IMR-90 (cell line): ENCODE data around the gene PLA2G2C. TPM values are rescaled to one million over a fixed set of nuclear protein-coding genes. Genes with fewer than 3 reads are reported as not detected.

Source experiments
- ATAC-seq: fragments of 200-7000 bp; cut with Tn5 transposase; 2 replicates; pipeline ENCODE4 v1.9.1; 2020; ENCODE audit warnings: low read depth, mild to moderate bottlenecking, moderate library complexity
- BruUV-seq: library from RNA; stranded (reverse); fragments of 400-500 nt; replicated peaks from 2 replicates; lab custom pipeline; 2021; lab: Mats Ljungman, UMichigan
- CTCF ChIA-PET: fragments of 300-600 bp; formaldehyde crosslinking; extraction: SDS; loops from one replicate; lab custom pipeline; 2021; ENCODE audit warnings: antibody characterized with exemption; lab: Yijun Ruan, JAX
- POLR2A ChIA-PET: fragments of 300-600 bp; sonication (Branson Sonifier 250); formaldehyde crosslinking; loops from one replicate; lab custom pipeline; 2022; ENCODE audit warnings: antibody characterized with exemption; ENCODE audit not compliant: unreplicated experiment; lab: Charles Lee
- DNase-seq: peaks from one replicate; pipeline ENCODE4 v3.0.0; 2013
- H2AFZ ChIP-seq: replicated peaks from 2 replicates; pipeline ENCODE3; 2013; ENCODE audit warnings: low read length, mild to moderate bottlenecking; ENCODE audit not compliant: poor library complexity
- H2AK5ac ChIP-seq: 2 replicates; pipeline ENCODE4 v1.6.1; 2013; ENCODE audit warnings: low read depth, low read length, inconsistent platforms
- H2AK9ac ChIP-seq: replicated peaks from 2 replicates; pipeline ENCODE3; 2013; ENCODE audit warnings: mild to moderate bottlenecking, low read depth, low read length, moderate library complexity; ENCODE audit not compliant: poor library complexity
- H2BK120ac ChIP-seq: 2 replicates; pipeline ENCODE4 v1.6.1; 2013; ENCODE audit warnings: low read depth, low read length, inconsistent platforms
- H2BK15ac ChIP-seq: 3 replicates; pipeline ENCODE4 v1.6.1; 2013; ENCODE audit warnings: low read depth, low read length, inconsistent platforms
- H2BK20ac ChIP-seq: 2 replicates; pipeline ENCODE4 v1.6.1; 2013; ENCODE audit warnings: low read depth, mild to moderate bottlenecking, inconsistent platforms, low read length, moderate library complexity
- H2BK5ac ChIP-seq: 2 replicates; pipeline ENCODE4 v1.6.1; 2013; ENCODE audit warnings: mild to moderate bottlenecking, low read depth, low read length, inconsistent platforms; ENCODE audit not compliant: poor library complexity, severe bottlenecking
- H3K14ac ChIP-seq: replicated peaks from 2 replicates; pipeline ENCODE4 v1.6.1; 2013; ENCODE audit warnings: low read depth, low read length, inconsistent platforms
- H3K18ac ChIP-seq: 2 replicates; pipeline ENCODE4 v1.6.1; 2013; ENCODE audit warnings: low read depth, low read length, control low read depth
- H3K23ac ChIP-seq: 2 replicates; pipeline ENCODE4 v1.6.1; 2013; ENCODE audit warnings: low read depth, low read length, inconsistent platforms
- H3K27ac ChIP-seq: 2 replicates; pipeline ENCODE4 v1.5.1; 2013; ENCODE audit warnings: mild to moderate bottlenecking, control low read depth, low read length; ENCODE audit not compliant: insufficient read depth
- H3K27me3 ChIP-seq: 2 replicates; pipeline ENCODE4 v1.6.1; 2013; ENCODE audit warnings: low read length; ENCODE audit not compliant: control insufficient read depth, insufficient read depth
- H3K36me3 ChIP-seq: 2 replicates; pipeline ENCODE4 v1.6.1; 2013; ENCODE audit warnings: low read length, mixed read lengths; ENCODE audit not compliant: control insufficient read depth, insufficient read depth
- H3K4ac ChIP-seq: 2 replicates; pipeline ENCODE4 v1.6.1; 2013; ENCODE audit warnings: low read depth, low read length, inconsistent platforms
- H3K4me1 ChIP-seq: 2 replicates; pipeline ENCODE4 v1.6.1; 2013; ENCODE audit warnings: low read length, mixed read lengths; ENCODE audit not compliant: control insufficient read depth, insufficient read depth
- H3K4me2 ChIP-seq: 2 replicates; pipeline ENCODE4 v1.6.1; 2013; ENCODE audit warnings: low read depth, mild to moderate bottlenecking, control low read depth, low read length, moderate library complexity
- H3K4me3 ChIP-seq: 2 replicates; pipeline ENCODE4 v1.5.1; 2013; ENCODE audit warnings: low read depth, mild to moderate bottlenecking, control low read depth, low read length, moderate library complexity; ENCODE audit not compliant: insufficient read depth
- H3K56ac ChIP-seq: 2 replicates; pipeline ENCODE4 v1.6.1; 2013; ENCODE audit warnings: low read length, inconsistent platforms; ENCODE audit not compliant: insufficient read depth; ENCODE audit errors: extremely low read depth
- H3K79me1 ChIP-seq, 2 experiments: 2 replicates each; pipeline ENCODE4 v1.6.1; 2013; ENCODE audit warnings: low read length in 2 of 2, inconsistent platforms in 1 of 2, low read depth in 1 of 2
- H3K9ac ChIP-seq: 2 replicates; pipeline ENCODE4 v1.6.1; 2013; ENCODE audit warnings: low read depth, low read length, control low read depth
- H3K9me1 ChIP-seq: 2 replicates; pipeline ENCODE4 v1.6.1; 2013; ENCODE audit warnings: low read length, inconsistent platforms; ENCODE audit not compliant: insufficient read depth
- H3K9me3 ChIP-seq: 2 replicates; pipeline ENCODE4 v1.6.1; 2013; ENCODE audit warnings: low read length; ENCODE audit not compliant: control insufficient read depth, insufficient read depth
- H4K20me1 ChIP-seq: 2 replicates; pipeline ENCODE4 v1.6.1; 2013; ENCODE audit warnings: low read length, inconsistent platforms; ENCODE audit not compliant: insufficient read depth
- H4K5ac ChIP-seq: 2 replicates; pipeline ENCODE4 v1.6.1; 2013; ENCODE audit warnings: mild to moderate bottlenecking, low read depth, low read length, control low read depth
- H4K8ac ChIP-seq, 2 experiments: 2 replicates each; pipeline ENCODE4 v1.6.1; 2013; ENCODE audit warnings: low read depth in 2 of 2, low read length in 2 of 2, control low read depth in 1 of 2, inconsistent platforms in 1 of 2
- H4K91ac ChIP-seq: 2 replicates; pipeline ENCODE4 v1.6.1; 2013; ENCODE audit warnings: low read depth, low read length, inconsistent platforms; ENCODE audit not compliant: insufficient read depth
- BHLHE40 ChIP-seq: fragments of 150-350 bp; IDR thresholded peaks from 2 replicates; pipeline ENCODE4 v1.6.1; 2016; ENCODE audit warnings: mild to moderate bottlenecking, low read depth, low read length
- CEBPB ChIP-seq: IDR thresholded peaks from 2 replicates; pipeline ENCODE4 v1.6.1; 2012; ENCODE audit warnings: low read depth, low read length, improper control_type of control experiment
- CHD1 ChIP-seq: IDR thresholded peaks from 2 replicates; pipeline ENCODE4 v1.6.1; 2012; ENCODE audit warnings: low read depth, low read length, improper control_type of control experiment
- FOS ChIP-seq: fragments of 150-350 bp; IDR thresholded peaks from 2 replicates; pipeline ENCODE4 v1.6.1; 2016; ENCODE audit warnings: low read depth, low read length
- MAFK ChIP-seq: IDR thresholded peaks from 2 replicates; pipeline ENCODE4 v1.6.1; 2012; ENCODE audit warnings: low read depth, low read length, improper control_type of control experiment
- MAZ ChIP-seq: IDR thresholded peaks from 2 replicates; pipeline ENCODE4 v1.6.1; 2012; ENCODE audit warnings: low read depth, mild to moderate bottlenecking, low read length, improper control_type of control experiment, moderate library complexity, borderline replicate concordance
- MXI1 ChIP-seq: IDR thresholded peaks from 2 replicates; pipeline ENCODE4 v1.6.1; 2012; ENCODE audit warnings: low read depth, mild to moderate bottlenecking, low read length, moderate library complexity, borderline replicate concordance
- NFE2L2 ChIP-seq: fragments of 150-350 bp; IDR thresholded peaks from 2 replicates; pipeline ENCODE4 v1.6.1; 2016; ENCODE audit warnings: low read depth, mild to moderate bottlenecking, low read length
- POLR2A ChIP-seq: IDR thresholded peaks from 2 replicates; pipeline ENCODE4 v1.6.1; 2012; ENCODE audit warnings: mild to moderate bottlenecking, low read depth, low read length
- RAD21 ChIP-seq: IDR thresholded peaks from 2 replicates; pipeline ENCODE4 v1.6.1; 2012; ENCODE audit warnings: low read length, improper control_type of control experiment
- RCOR1 ChIP-seq: IDR thresholded peaks from 2 replicates; pipeline ENCODE4 v1.6.1; 2012; ENCODE audit warnings: mild to moderate bottlenecking, low read length, improper control_type of control experiment; ENCODE audit not compliant: insufficient replicate concordance
- RFX5 ChIP-seq: IDR thresholded peaks from 2 replicates; pipeline ENCODE4 v1.8.0; 2012; ENCODE audit warnings: low read depth, mild to moderate bottlenecking, low read length, moderate library complexity
- SMC3 ChIP-seq: fragments of 150-350 bp; IDR thresholded peaks from 2 replicates; pipeline ENCODE4 v1.6.1; 2016; ENCODE audit warnings: low read depth, mild to moderate bottlenecking, antibody characterized with exemption, low read length, moderate library complexity
- WGBS, 2 experiments: methylation state at CpG; one replicate each; pipeline versions ENCODE4 v1.1.5 to v1.1.7; 2013; ENCODE audit warnings: missing lambda C conversion rate in 2 of 2; ENCODE audit not compliant: insufficient read length in 1 of 2; ENCODE audit errors: extremely low coverage in 2 of 2; 5-methylcytosine and 5-hydroxymethylcytosine counted together
- dilution Hi-C: fragments of 300-500 bp; cut with HindIII; formaldehyde crosslinking; loops from one replicate; pipeline ENCODE4 v1.14.3; 2018; ENCODE audit warnings: low sequenced_read_pairs; ENCODE audit not compliant: unreplicated experiment
- in situ Hi-C: fragments of 300-500 bp; cut with MboI; formaldehyde crosslinking; loops from 3 replicates; pipeline ENCODE4 v1.14.3; 2019; ENCODE audit warnings: low sequenced_read_pairs, inconsistent platforms, mixed read lengths
- intact Hi-C: fragments of 100-400 bp; cut with micrococcal nuclease; formaldehyde crosslinking; loops from 2 replicates; pipeline ENCODE4 v1.10.0; 2022
- polyA plus RNA-seq, 3 experiments: library from polyadenylated mRNA; depleted of rRNA; stranded (reverse); fragments of >200 nt; gene quantifications; 2 replicates each; pipeline ENCODE4 v1.2.3, GENCODE V29; 2012; ENCODE audit warnings: low replicate concordance in 1 of 3
- total RNA-seq: library from RNA; depleted of rRNA; stranded (reverse); fragments of >200 nt; gene quantifications from 2 replicates; pipeline ENCODE4 v1.2.3, GENCODE V29; 2012
- TF ChIP-seq, protein P1 (sequence below): fragments of 150-350 bp; IDR thresholded peaks from 2 replicates; pipeline ENCODE4 v1.6.1; 2017; ENCODE audit warnings: mild to moderate bottlenecking, antibody characterized with exemption, low read length, low read depth

Gene PLA2G2C
- total and polyA plus RNA-seq, 2 of the 4 experiments (the other 2 are of a cell fraction): not detected

DNA sequence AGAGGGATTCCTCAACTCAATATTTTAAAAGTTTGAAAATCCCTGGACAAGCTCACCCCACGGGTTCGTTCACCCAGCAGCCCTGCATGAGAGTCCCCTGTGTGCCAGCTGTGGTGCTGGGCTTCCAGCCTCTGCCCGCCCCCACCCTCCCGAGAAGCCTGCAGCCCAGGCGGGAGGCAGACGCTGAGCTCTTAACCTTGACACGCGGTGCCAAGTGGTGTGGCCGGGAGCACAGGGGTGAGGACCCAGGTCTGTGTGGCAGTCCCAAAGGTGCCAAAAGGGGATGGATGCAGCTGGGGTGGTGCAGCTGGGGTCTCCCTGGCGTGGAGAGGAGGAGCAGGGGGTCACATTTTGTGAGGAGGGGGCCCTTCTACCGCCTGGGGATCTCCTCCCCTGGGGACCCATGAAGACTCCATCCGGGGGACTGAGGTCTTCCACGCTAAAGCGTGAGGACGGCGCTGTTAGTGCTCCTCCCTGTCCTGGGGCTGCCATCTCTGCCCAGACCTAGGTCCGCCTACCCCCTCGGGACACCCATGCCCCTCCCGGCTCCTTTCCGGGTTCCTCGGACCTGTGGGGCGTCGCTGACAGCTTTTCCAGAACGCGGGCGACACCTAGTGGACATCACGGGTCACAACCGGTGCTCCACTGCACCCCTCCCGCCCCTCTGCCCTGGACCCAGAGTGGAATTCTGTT lies 34.3 kb downstream of the PLA2G2C start (continued):
- no peak for TF ChIP-seq CEBPB
- peak; percentile 86; the same call in 1 of the 2 replicates for TF ChIP-seq MAZ

DNA sequence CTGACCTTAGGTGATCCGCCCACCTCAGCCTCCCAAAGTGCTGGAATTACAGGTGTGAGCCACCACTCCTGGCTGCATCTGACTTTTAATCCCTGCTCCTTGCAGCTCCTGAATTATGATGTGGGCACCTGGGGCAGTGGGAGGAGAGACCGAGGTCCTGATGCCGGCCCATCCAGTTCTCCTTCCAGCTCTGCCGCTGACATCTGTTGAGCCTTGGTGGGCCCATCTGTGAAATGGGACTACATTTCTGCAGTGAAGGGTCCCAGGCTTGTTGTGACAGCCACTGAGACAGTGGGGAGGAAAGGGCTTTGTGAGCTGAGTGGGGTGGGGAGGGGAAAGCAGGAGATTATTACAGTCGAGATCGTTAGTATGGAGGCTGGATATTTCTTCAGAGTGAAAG lies 35.3 kb downstream of the PLA2G2C start:
- H2AK9ac ChIP-seq: no peak overlapping the region
- no peak overlapping the region for H2BK5ac ChIP-seq
- H3K4me3 ChIP-seq: no peak overlapping the region
- in situ Hi-C loops: loop anchor here (5.0 kb wide), 1 partner anchor 234 kb away; no protein-coding TSS in a partner anchor
- H4K5ac ChIP-seq: no peak overlapping the region
- no peaks in the 10 kb centered on the region for H3K79me1 ChIP-seq
- no peak overlapping the region for H2BK15ac ChIP-seq
- H4K8ac ChIP-seq: no peak overlapping the region
- H4K91ac ChIP-seq: no peak overlapping the region
- no peak overlapping the region for H2AK5ac ChIP-seq
- no peaks in the 10 kb centered on the region for H3K9me3 ChIP-seq
- H2BK20ac ChIP-seq: no peak overlapping the region
- no peaks in the 10 kb centered on the region; the same call in 1 of the 2 replicates for H4K20me1 ChIP-seq
- no peak overlapping the region for H2AFZ ChIP-seq
- 95% methylated on average over 5 of the region's 6 CpGs; no CpG with 5 or more reads in 1 of the 2 experiments for WGBS, 2 experiments
- peaks cover 3% of the 10 kb centered on the region; the same call in 1 of the 2 replicates for H3K4me1 ChIP-seq
- H3K18ac ChIP-seq: no peak overlapping the region
- dilution Hi-C loops: no loop called here
- no peak overlapping the region for H3K27ac ChIP-seq
- no peak overlapping the region for H3K9ac ChIP-seq
- H3K14ac ChIP-seq: no peak overlapping the region
- TF ChIP-seq, protein P1, sequence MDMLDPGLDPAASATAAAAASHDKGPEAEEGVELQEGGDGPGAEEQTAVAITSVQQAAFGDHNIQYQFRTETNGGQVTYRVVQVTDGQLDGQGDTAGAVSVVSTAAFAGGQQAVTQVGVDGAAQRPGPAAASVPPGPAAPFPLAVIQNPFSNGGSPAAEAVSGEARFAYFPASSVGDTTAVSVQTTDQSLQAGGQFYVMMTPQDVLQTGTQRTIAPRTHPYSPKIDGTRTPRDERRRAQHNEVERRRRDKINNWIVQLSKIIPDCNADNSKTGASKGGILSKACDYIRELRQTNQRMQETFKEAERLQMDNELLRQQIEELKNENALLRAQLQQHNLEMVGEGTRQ: no peak
- TF ChIP-seq RAD21 (no peak), CHD1 (no peak), NFE2L2 (no peak), BHLHE40 (no peak), RCOR1 (no peak), CEBPB (no peak), MAFK (no peak), RFX5 (no peak), POLR2A (no peak), MAZ (no peak), FOS (no peak), SMC3 (no peak), MXI1 (no peak)
- no peak overlapping the region for H3K4me2 ChIP-seq
- BruUV-seq: no TSS peak
- H3K9me1 ChIP-seq: no peaks in the 10 kb centered on the region
- no peak for DNase-seq
- no peak for ATAC-seq
- intact Hi-C loops: loop anchor here (5.0 kb wide), 2 partner anchors 434 to 489 kb away; partner anchors contain the start of gene HTR6
- ChIA-PET CTCF (interaction anchor here (0.9 kb wide), 1 partner anchor 344 kb away, joined by 4 read pairs; no protein-coding TSS in a partner anchor), POLR2A (no interaction called here)
- H3K36me3 ChIP-seq: no peaks in the 10 kb centered on the region
- no peak overlapping the region for H3K56ac ChIP-seq
- H3K27me3 ChIP-seq: peaks cover 12% of the 10 kb centered on the region
- H3K4ac ChIP-seq: no peak overlapping the region
- H3K23ac ChIP-seq: no peak overlapping the region
- no peak overlapping the region for H2BK120ac ChIP-seq
